ENCODE results near the gene ATP8A1. TPM values are rescaled to one million over a fixed set of nuclear protein-coding genes. Genes with fewer than 3 reads are reported as not detected.

The ATP8A1 gene
- polyA plus RNA-seq, 1 donor from 2014 or later = 45.8 TPM

DNA sequence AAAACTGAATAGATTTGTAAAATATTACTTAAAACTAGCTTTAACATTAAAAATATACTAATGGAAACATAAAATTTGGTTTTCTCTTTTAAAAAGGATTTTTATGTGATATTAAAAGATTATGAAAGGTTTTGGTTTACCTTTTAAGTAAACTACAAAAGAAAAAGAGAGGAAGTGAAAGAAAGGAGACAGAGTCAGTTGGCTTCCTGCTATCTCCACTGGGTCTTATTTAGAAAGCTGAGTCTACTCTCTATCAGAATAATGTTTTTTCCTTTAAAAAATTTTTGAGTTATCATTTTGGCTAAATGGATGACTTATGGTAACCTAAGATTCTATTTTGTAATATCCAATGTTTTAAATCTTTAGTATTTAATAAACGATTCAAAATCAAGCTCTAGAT, 21.6 kb upstream of the ATP8A1 start:
- Histone ChIP-seq H3K27ac (ENCODE audit: low read length) (no peak overlapping the region), H3K9ac (ENCODE audit: low read length) (no peak overlapping the region)

DNA sequence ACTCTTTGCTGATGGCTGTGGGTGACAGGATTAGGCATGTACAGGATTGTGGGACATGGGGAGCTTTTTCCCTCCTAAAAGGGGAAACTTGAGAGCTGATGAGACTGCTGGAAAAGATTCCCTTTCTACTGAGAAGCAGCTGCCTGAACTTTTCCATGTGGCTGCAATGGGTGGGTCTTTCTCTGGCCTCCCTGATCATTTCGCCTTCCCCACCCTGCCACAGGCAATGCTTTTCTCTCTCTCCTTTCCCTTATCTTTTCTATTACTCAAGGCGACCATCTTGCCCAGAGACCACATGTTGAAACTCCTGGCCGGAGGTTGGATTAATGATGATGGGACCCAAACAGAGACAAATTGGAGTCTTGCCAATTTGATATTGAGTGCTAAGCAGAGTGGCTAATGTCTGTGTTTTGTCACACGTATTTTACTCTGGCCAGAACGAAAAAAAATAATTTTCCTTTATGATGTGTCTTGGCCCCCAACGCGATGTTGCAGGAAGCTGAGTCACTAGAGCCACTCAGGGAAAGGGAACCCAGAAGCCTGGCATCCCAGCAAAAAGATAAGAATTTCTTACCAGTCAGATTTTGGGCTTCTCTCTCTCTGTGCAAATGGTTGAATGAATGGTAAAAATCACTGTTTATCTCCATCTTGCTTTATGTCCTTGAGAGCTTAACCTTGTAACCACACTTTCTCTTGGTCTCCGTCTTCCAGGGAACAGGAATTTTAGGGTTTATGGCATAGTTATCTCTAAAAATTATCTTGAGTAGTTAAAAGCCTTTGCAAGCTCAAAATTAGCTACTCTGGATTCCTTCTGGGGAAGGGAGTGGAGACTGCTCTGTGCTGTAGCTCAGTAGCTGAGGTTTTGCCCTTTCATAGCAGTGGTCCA, 19.4 kb upstream of the ATP8A1 start:
- TF ChIP-seq TAF1 (IDR thresholded peaks at IDR 0.05; ENCODE audit: low read depth) (no peak), EZH2 (IDR thresholded peaks at IDR 0.05; ENCODE audit: borderline replicate concordance, insufficient read depth, low read length, poor library complexity, severe bottlenecking) (no peak), RAD21 (conservative IDR thresholded peaks at IDR 0.05) (no peak)
- TF ChIP-seq, protein P1, sequence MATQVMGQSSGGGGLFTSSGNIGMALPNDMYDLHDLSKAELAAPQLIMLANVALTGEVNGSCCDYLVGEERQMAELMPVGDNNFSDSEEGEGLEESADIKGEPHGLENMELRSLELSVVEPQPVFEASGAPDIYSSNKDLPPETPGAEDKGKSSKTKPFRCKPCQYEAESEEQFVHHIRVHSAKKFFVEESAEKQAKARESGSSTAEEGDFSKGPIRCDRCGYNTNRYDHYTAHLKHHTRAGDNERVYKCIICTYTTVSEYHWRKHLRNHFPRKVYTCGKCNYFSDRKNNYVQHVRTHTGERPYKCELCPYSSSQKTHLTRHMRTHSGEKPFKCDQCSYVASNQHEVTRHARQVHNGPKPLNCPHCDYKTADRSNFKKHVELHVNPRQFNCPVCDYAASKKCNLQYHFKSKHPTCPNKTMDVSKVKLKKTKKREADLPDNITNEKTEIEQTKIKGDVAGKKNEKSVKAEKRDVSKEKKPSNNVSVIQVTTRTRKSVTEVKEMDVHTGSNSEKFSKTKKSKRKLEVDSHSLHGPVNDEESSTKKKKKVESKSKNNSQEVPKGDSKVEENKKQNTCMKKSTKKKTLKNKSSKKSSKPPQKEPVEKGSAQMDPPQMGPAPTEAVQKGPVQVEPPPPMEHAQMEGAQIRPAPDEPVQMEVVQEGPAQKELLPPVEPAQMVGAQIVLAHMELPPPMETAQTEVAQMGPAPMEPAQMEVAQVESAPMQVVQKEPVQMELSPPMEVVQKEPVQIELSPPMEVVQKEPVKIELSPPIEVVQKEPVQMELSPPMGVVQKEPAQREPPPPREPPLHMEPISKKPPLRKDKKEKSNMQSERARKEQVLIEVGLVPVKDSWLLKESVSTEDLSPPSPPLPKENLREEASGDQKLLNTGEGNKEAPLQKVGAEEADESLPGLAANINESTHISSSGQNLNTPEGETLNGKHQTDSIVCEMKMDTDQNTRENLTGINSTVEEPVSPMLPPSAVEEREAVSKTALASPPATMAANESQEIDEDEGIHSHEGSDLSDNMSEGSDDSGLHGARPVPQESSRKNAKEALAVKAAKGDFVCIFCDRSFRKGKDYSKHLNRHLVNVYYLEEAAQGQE (IDR thresholded peaks at IDR 0.05; ENCODE audit: borderline replicate concordance) = no peak
- no peaks in the 10 kb centered on the region for H3K79me2 ChIP-seq (replicated peaks; ENCODE audit: insufficient read depth, low read length)
- H3K9ac ChIP-seq (ENCODE audit: low read length) = no peak overlapping the region
- no peak overlapping the region for H3K27ac ChIP-seq (ENCODE audit: low read length)
- H3K4me3 ChIP-seq (ENCODE audit: low read length) = no peak overlapping the region
- H3F3A ChIP-seq (ENCODE audit: insufficient read depth, low read length, poor library complexity, severe bottlenecking) = no peaks in the 10 kb centered on the region
- no peak overlapping the region for H3K4me2 ChIP-seq (ENCODE audit: low read length)
- no peaks in the 10 kb centered on the region for H3K27me3 ChIP-seq (ENCODE audit: insufficient read depth, low read depth, low read length)
- H3K36me3 ChIP-seq (ENCODE audit: insufficient read depth, low read length) = no peaks in the 10 kb centered on the region
- no peaks in the 10 kb centered on the region for H3K9me3 ChIP-seq (ENCODE audit: low read length)
- no peak overlapping the region for H2AFZ ChIP-seq (ENCODE audit: low read depth, low read length)
- no peaks in the 10 kb centered on the region for H3K9me2 ChIP-seq (ENCODE audit: insufficient read depth, low read length)
- no peaks in the 10 kb centered on the region for H4K20me1 ChIP-seq (ENCODE audit: insufficient read depth)

More for the DNA sequence above, 21.6 kb upstream of the ATP8A1 start:
- H3K36me3 ChIP-seq (ENCODE audit: insufficient read depth, low read length) = no peaks in the 10 kb centered on the region
- H3F3A ChIP-seq (ENCODE audit: insufficient read depth, low read length, poor library complexity, severe bottlenecking) = no peaks in the 10 kb centered on the region
- H3K9me3 ChIP-seq (ENCODE audit: low read length) = no peaks in the 10 kb centered on the region
- H3K79me2 ChIP-seq (replicated peaks; ENCODE audit: insufficient read depth, low read length) = no peaks in the 10 kb centered on the region
- no peaks in the 10 kb centered on the region for H3K9me2 ChIP-seq (ENCODE audit: insufficient read depth, low read length)
- no peak overlapping the region for H3K4me2 ChIP-seq (ENCODE audit: low read length)
- no peak overlapping the region for H3K4me3 ChIP-seq (ENCODE audit: low read length)
- TF ChIP-seq TAF1 (IDR thresholded peaks at IDR 0.05; ENCODE audit: low read depth) = no peak
- no peak for TF ChIP-seq EZH2 (IDR thresholded peaks at IDR 0.05; ENCODE audit: borderline replicate concordance, insufficient read depth, low read length, poor library complexity, severe bottlenecking)
- TF ChIP-seq MXI1 (conservative IDR thresholded peaks at IDR 0.05; ENCODE audit: poor library complexity, severe bottlenecking) = no peak
- no peak for TF ChIP-seq POLR2AphosphoS5 (IDR thresholded peaks at IDR 0.05)
- TF ChIP-seq EP300 (conservative IDR thresholded peaks at IDR 0.05; ENCODE audit: poor library complexity, severe bottlenecking) = no peak
- no peak for TF ChIP-seq RAD21 (conservative IDR thresholded peaks at IDR 0.05)
- no peak for TF ChIP-seq SMC3 (conservative IDR thresholded peaks at IDR 0.05; ENCODE audit: poor library complexity)
- TF ChIP-seq, protein P2, sequence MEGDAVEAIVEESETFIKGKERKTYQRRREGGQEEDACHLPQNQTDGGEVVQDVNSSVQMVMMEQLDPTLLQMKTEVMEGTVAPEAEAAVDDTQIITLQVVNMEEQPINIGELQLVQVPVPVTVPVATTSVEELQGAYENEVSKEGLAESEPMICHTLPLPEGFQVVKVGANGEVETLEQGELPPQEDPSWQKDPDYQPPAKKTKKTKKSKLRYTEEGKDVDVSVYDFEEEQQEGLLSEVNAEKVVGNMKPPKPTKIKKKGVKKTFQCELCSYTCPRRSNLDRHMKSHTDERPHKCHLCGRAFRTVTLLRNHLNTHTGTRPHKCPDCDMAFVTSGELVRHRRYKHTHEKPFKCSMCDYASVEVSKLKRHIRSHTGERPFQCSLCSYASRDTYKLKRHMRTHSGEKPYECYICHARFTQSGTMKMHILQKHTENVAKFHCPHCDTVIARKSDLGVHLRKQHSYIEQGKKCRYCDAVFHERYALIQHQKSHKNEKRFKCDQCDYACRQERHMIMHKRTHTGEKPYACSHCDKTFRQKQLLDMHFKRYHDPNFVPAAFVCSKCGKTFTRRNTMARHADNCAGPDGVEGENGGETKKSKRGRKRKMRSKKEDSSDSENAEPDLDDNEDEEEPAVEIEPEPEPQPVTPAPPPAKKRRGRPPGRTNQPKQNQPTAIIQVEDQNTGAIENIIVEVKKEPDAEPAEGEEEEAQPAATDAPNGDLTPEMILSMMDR (IDR thresholded peaks at IDR 0.05; ENCODE audit: poor library complexity, severe bottlenecking) = no peak
- TF ChIP-seq, protein P1 (IDR thresholded peaks at IDR 0.05; ENCODE audit: borderline replicate concordance) = no peak
- H2AFZ ChIP-seq (ENCODE audit: low read depth, low read length) = no peak overlapping the region
- no peaks in the 10 kb centered on the region for H4K20me1 ChIP-seq (ENCODE audit: insufficient read depth)
- no peaks in the 10 kb centered on the region for H3K27me3 ChIP-seq (ENCODE audit: insufficient read depth, low read depth, low read length)
